GM19328 (cell line): ENCODE measurements around the gene VPS51.
A peak's percentile ranks its signal among the peaks of the same experiment; 100 is the strongest.

Experiments used
- ATAC-seq: cut with Tn5 transposase; IDR thresholded peaks from one replicate; pipeline ENCODE4 v1.9.1; 2021; ENCODE audit warnings: mild to moderate bottlenecking, moderate library complexity; ENCODE audit not compliant: unreplicated experiment

Gene VPS51

DNA sequence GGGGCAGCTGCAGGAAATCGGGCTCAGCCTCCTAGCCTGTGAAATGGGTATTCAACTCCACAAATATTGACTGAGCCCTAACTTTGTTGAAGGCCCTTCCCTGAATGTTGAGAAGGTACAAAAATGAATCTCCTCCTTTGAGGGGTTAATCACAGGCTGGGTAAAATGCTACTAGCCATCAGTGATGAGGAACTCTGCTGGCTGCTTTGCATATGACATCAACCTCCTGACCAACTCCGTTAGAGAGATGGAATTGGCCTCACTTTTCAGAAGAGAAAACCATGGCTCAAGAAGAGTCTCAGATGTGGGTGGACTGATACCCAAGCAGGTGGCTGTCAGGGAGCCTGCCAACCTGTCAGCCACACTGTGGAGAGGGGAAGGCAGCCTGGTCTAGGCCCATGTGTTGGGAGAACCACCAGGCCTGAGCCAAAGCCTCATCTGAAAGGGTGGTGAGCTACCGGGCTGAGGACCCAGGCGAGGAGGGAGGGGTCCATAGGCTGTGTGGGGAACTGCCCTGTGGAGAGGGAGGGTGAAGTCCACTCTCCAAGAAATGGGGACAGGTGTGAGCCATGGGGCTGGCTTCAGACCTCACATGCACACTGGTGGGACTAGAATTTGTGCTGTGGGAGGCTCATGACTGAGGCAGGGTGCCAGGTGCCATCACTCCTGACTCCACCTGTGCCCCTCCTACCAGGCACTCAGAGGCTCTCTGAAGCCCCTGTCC lies 23.9 kb upstream of the VPS51 start:
- ATAC-seq: no peak

DNA sequence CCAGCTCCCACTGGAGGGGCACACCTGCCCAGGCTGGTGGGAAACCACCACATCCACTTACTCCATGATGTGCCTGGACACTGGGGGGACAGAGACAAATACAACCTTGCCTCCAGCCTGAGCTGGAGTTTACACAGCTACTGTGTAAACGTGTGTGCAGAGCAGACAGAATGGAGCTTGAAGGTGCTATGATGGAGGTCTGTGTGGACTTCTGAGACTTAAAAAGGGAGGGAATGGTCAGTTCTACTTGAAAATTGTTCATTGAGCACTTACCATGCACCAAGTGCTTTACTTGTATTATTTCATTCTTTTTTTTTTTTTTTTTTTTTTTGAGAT lies 23.4 kb upstream of the VPS51 start:
- no peak for ATAC-seq

DNA sequence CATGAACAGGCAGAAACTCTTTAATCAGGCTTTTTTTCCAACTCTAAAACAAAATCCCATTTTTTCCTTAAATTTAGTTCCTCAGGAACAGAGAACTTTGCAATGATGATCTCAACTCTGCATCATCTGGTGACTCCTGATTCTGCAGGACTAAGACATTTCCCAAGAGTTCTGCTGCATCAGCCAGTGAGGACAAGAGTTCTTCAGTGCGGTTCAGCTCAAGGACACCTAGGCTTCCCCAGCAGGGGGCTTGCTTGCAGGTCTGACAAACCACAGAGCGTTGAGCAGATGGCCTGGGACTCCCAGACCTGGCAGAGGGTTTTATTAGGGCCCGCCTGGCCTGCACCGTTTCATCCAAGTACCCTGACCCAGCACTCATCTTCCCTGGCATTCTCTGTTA lies 18.6 kb upstream of the VPS51 start:
- ATAC-seq: no peak

DNA sequence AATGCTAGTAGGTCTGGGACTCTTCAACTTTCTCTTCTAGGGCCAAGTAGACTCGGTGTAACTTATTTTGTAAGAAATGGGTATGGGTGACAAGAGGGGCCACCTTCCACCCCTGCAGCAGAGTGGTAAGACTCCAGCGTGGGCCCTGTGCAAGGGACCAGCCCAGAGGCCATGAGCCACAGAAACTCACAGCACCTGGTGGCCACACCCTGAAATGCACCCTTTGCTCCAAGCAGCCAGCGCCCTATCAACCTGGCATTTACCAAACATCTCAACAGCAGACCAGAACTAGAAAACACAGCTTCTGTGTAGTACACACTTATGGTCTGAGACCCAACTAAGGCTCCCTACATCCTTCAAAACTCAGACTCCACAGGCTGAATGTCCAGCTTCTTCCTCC lies 17.9 kb upstream of the VPS51 start:
- ATAC-seq: no peak

DNA sequence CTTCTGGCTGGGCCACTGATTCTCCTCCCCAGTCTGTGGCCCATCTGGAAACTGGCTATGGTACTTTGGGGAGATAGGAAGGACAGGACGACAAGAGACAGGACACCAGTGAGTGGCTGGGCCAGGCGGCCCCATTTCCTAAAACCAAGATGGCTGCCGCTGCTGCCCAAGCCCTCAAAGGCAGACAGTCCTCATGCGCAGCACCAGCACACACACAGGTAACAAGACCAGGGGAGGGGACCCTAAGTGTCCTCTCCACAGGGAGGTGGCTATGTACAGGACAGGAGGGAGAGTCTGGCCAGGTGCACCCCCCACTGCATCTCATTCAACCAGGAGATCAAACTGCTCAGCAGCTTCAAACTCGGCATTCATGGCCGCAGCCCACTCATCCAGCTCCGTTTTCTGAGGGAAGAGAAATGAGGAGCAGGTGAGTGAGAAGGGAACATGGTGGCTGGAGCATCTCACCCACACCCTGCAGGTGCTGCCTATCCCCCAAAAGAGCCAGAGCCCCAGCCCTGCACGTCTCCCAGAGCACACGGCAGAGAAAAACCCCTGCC lies 17.1 kb upstream of the VPS51 start:
- no peak for ATAC-seq

DNA sequence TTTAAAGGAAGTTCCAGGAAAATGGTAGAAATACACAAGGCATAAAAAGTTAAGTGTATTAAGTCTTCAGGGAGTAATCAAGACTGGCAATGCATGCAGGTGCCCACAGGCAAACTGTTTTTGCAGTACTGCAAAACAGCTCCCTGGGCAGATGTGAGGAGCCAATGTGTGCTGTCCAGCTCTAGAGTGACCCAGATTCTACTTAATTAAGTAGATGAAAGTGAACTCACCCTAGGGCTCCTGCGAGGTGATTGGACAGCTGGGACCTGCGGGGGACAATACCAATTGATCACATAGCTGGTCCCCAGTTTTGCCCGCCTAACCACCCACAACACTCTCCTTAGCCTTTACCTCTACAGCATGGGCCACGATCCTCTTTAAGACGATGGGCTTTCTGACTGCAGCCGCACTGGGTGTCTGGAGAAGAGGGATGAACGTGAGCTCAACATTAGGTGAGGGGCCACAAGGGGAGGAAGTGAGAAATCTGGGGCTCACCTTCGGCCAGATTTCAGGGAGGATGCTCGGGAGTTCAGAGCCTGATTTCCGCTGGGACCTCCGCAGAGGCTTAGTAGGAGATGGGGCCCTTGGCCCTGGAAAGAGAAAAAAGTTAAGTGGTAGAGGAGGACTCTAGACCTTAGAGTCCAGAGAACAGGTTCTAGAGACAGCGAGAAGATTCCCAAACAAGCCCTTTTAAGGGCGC lies 12.7 kb upstream of the VPS51 start:
- ATAC-seq: peak; percentile 18

DNA sequence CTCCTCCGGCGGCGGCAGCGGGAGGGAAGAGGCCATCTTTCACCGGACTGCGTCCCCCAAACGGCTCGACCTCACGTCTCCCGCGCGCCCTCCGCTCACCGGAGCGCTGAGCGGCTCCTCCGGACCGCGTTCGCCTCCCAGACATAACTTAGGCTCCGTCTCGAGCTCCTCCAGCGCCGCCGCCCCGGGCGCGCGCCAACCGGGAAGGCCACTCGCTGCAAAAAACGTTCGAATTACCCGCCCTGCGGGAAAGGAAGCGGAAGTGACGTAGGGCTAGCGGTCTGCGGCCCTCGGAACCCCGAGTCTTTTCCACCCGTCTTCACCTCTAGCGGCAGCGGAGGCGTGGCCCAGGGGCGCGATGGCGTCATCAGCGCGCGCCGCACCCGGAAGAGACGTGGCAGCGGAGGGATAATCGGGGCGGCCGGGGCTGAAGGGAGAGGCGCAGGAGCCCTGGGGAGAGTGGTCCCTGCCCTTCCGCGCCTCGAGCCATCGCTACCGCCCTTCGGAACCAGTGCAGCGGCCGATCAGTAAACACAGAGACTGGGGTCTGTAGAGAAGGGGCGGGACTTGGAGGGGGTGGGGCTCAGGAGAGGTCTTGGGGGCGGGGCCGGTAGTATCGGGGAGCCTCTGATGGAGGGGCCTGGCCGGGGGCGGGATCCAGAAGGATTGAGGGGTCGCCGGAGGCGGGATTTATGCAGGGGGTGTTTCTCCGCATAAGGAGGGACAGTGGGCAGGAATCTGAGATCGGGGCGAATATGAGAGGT lies 12.0 kb upstream of the VPS51 start, which contains the start of the genes CDCA5 and ZFPL1:
Gene CDCA5, minus strand, starts transcription at position 207 of the 764 bp plus-strand sequence. Its CDS starts 62 bp downstream, at position 145.
Gene ZFPL1, plus strand, starts transcription at position 389 of the 764 bp plus-strand sequence. CDS start 477 bp downstream, outside the sequence.
- peak; percentile 73 for ATAC-seq

DNA sequence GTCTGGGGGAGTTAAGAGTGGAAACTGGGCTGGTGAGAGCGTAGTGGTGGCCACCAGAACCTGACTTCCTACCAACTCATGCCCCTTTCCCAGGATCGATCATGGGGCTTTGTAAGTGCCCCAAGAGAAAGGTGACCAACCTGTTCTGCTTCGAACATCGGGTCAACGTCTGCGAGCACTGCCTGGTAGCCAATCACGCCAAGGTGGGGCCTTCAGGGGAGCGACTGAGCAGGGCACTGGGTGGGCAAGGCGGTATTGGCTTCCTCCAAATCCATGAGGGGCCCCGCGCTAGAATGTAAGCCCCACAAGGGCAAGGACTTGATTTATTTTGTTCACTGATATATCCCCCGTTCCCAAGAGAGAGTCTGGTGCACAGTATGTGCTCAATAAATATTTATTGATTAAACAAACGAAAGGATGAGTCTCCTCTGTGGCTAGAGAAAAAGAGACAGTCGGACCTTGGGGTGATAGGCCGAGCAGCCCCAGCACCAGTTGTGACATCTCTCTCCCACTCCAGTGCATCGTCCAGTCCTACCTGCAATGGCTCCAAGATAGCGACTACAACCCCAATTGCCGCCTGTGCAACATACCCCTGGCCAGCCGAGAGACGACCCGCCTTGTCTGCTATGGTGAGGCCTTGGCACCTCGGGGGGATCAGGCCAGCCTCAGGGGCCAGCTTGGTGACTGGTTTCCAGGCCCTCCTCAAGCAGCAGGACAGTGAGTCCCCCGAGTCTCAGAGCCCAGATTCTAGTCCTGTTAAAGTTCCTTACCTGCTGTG lies 11.2 kb upstream of the VPS51 start:
- no peak for ATAC-seq

DNA sequence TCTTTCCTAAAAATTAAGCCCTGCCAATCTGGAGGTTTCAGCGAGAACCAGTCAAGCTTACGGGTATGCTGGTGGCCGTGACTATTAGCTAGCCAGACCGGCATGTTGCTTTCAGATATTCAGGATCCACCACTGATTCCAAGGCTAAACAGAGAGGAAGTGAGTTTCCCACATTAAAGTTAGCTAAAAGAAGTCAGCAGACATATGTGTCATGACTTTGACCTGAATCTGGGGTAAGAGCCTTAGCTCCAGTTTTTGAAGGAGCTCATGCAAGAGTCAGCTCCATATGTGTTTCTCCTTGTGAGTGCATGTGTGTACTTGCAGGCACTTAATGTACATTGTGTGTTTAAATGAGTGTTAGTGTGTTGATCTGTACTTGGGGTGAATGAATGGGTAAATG lies 10.6 kb upstream of the VPS51 start:
- no peak for ATAC-seq

DNA sequence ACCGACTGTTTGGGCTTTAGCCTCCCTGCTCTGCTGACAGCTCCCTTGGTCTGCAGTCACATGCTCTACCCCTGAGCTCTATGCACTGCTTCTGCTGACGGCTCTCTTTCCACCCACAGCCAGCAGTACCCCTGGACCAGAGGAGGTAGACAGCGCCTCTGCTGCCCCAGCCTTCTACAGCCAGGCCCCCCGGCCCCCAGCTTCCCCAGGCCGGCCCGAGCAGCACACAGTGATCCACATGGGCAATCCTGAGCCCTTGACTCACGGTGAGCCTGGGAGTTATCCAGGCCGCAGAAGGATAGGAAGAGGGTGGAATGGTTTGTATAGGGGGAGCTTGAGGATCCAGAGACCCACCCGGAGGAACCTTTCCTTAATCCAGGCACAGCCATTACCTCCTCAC lies 9.2 kb upstream of the VPS51 start:
- no peak for ATAC-seq

DNA sequence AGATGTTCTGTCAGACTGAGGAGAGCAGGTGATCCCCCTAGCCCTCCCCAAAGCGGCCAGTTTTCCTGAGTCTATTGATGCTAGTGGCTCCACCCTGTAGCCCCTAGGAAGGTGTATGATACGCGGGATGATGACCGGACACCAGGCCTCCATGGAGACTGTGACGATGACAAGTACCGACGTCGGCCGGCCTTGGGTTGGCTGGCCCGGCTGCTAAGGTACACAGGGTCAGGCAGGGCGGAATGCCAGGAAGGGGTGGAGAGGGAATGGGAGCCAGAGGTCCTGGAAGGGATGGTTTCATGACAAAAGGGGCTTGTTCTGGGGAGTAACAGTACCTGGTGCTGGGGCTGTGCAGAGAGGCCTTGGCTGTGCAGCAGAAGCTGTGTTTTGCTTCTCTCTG lies 8.8 kb upstream of the VPS51 start:
- ATAC-seq: no peak

DNA sequence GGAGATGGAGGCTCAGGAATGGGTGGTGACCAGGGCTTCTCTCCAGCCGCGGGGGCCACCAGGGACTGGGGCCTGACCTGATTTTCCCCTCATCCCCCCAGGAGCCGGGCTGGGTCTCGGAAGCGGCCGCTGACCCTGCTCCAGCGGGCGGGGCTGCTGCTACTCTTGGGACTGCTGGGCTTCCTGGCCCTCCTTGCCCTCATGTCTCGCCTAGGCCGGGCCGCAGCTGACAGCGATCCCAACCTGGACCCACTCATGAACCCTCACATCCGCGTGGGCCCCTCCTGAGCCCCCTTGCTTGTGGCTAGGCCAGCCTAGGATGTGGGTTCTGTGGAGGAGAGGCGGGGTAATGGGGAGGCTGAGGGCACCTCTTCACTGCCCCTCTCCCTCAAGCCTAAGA lies 8.2 kb upstream of the VPS51 start:
- ATAC-seq: no peak

DNA sequence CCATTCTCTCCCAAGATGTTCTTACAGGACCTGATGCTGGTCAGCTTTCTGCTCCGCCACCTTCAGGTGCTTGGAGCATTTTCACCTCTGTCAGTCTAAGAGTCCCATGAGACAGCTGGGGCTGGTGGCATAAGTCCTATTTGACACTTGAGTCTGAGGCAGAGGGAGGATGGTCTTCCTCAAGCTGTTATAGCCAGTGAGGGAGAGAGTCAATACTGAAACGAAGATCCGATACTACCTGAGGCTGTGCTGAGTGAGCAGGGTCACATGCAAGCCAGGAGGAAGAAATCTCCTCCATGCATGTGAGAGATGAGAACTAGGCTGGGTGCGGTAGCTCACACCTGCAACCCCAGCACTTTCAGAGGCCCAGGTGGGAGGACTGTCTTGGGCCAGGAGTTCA lies 6.4 kb upstream of the VPS51 start:
- no peak for ATAC-seq

DNA sequence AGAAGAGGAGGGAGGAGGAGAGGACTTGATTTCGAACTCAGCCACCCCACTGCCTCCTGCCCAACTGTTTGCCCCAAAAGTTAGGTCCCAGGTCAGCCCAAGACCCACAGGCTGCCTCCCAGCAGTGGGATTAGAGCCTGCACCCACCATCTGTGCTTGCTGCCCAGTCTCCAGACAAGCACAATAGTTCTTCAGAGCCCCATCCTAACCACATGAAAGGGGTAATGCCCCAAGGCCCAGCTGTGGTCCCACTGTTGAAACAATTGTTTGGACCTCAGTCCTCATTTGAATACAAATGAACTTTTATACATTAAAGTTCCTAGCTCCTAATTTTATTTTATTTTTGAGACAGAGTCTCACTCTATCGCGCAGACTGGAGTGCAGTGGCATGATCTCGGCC lies 5.4 kb upstream of the VPS51 start:
- ATAC-seq: no peak

DNA sequence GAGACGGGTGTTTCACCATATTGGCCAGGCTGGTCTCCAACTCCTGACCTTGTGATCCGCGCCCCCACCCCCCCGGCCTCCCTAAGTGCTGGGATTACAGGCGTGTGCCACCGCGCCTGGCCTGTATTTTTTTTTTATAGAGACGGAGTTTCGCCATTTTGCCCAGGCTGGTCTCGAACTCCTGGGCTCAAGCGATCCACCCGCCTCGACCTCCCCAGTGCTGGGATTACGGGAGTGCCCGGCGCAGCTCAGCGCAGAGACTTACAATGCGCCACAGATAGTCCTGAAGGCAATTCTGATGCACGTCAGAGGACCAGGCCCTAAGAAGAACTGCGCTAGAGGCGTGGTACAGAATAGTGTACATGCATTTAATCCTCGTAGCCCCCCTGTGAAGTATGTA lies 587 bp upstream of the VPS51 start:
- no peak for ATAC-seq

DNA sequence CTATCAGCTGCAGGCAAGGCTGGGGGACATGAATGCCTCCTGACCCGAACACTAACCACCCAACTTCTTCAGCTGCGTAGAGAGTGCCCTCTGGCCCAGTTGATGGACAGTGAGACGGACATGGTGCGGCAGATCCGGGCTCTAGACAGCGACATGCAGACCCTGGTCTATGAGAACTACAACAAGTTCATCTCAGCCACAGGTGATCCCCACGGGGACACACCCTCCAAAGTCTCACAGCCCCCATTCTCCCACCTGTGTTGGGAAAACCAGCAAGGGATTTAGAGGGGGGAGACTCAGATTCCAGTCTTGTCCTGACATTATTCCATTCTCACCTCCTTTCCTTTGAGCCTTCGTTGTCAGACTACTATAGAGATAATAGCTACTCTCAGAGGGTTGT lies 912 bp downstream of the VPS51 start:
- no peak for ATAC-seq

DNA sequence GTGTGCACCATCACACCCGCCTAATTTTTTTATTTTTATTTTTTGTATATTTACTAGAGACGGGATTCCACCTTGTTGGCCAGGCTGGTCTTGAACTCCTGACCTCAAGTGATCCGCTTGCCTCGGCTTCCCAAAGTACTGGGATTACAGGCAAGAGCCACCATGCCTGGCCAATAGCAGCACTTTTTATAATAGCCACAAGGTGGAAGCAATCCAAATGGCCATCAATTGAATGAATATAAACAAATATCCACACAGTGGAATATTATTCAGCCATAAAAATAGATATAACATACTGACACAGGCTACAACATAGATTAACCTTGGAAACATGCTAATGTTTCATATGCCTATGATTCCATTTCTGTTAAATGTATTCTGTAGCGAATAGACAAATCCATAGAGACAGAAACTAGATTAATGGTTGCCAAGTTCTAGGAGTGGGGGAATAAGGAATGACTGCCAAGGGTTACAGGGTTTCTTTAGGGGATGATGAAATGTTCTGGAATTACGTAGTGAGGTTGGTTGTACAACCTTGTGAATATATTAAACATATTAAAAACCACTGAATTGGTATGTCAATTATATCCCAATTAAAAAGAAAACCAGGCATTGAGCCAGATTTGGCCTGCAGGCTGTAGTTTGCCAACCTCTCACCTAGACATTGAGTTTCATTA lies 4.8 kb downstream of the VPS51 start:
- no peak for ATAC-seq

DNA sequence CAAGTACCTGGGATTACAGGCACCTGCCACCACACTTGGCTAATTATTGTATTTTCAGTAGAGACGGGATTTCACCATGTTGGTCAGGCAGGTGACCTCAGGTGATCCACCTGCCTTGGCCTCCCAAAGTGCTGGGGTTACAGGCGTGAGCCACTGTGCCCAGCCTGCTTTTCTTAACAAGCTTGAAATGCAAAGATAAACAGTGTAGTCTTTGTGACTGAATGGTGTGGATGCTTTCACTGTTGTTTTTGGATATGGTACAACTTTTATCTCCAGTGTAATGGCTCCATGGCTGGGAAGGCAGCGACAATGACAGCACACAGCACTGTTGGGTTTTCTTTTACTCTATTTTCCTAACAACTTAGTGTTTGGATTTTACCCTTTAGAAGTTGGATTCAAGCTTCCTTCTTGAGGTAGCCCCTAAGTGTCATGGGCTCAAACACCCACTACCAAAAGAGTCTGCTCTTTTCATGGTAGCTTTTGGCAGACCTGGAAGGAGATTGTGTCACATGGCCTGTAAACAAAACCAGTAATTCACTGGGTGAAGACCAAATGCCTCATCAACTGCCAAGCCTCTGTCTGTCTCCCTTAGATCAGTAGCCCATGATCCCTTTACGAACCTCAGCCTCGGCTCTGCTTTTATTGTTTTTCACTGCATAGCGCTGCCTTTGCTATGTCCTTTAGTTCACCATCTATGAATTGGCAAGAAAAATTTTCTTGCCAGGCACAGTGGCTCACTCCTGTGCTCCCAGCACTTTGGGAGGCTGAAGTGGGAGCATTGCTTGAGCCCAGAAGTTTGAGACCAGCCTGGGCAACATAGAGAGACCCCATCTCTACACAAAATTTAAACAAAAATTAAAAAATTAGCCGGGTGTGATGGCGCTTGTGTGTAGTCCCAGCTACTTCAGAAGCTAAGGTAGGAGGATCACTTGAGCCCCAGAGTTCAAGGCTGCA lies 6.4 kb downstream of the VPS51 start:
- no peak for ATAC-seq

DNA sequence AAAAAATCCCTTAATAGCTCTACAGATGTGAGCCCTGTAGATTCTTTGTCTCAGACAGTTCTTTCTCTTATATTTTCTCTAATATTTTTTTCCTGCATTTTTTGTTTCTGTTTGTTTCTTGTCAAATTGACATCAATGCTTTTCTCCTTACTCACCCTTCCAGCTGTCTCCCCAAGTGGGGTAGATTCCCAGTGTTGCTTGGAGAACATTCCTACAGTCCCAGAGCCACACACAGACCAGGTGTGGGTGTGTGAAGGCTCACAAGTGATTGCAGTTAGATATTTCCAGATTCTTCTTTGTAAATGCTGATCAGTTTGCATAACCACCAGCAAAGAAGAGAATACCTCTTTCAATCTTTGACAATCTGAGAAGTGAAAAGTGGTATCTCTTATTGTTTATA lies 7.5 kb downstream of the VPS51 start:
- ATAC-seq: no peak
